ENCODE data around the gene M6PR. TPM values are rescaled to one million over a fixed set of nuclear protein-coding genes. Genes with fewer than 3 reads are reported as not detected.

The M6PR gene
- total and polyA plus RNA-seq, 4 experiments from 2014 or later = 226 to 502 (median 305) TPM

DNA sequence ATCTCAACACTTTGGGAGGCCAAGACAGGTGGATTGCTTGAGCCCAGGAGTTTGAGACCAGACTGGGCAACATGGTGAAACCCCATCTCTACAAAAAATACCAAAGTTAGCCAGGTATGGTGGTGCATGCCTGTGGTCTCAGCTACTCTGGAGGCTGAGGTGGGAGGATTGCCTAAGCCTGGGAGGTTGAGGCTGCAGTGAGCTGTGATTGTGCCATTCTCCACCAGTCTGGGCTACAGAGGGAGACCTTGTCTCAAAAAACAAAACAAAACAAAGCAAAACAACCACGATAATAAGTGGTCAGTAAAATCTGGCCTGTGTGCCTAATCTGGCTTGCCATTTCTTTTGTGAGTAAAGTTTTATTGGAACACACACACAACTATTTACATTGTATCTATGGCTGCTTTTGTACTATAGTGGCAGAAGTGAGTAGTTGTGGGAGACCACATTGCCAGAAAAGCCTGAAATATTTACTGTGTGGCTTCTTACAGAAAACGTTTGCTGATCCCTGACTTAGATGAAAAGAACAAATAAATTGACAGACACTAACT, 20.5 kb upstream of the M6PR start:
- Mint-ChIP-seq H3K36me3 (peaks cover 20 to 23% of the 10 kb centered on the region in 2 donors), H3K9me3 (peaks cover 0 to 49% (median 29%) of the 10 kb centered on the region in 8 donors), H3K4me1 (peaks cover 8 to 12% (median 10%) of the 10 kb centered on the region in 4 donors), H3K27ac (peak overlapping the region in 5 of 7 donors; percentile 10 to 70 (median 50)), H3K27me3 (no peaks in the 10 kb centered on the region), H3K4me3 (no peak overlapping the region)
- H3K4me3 ChIP-seq (ENCODE audit: low read length in 2 of 2) = no peak overlapping the region
- POLR2A ChIA-PET (ENCODE audit: partially characterized antibody) = interaction anchor here (0.7 to 2.5 kb wide), 5 partner anchors 10 to 55 kb away, joined by 3 to 9 read pairs (median 3); partner anchors contain the start of gene M6PR
- H3K9me3 ChIP-seq (ENCODE audit: control insufficient read depth in 1 of 2, low read length in 2 of 2) = peaks cover 5 to 12% of the 10 kb centered on the region in 2 donors
- no peak overlapping the region for H3K27ac ChIP-seq (ENCODE audit: low read depth, low read length)
- CTCF ChIA-PET (ENCODE audit: partially characterized antibody) = interaction anchor here (0.9 to 1.3 kb wide), 3 partner anchors 8 to 69 kb away, joined by 3 read pairs; no protein-coding TSS in a partner anchor
- H3K27me3 ChIP-seq (ENCODE audit: insufficient read depth, low read length) = no peaks in the 10 kb centered on the region
- no peaks in the 10 kb centered on the region for H3K36me3 ChIP-seq (ENCODE audit: insufficient read depth, low read length)
- intact Hi-C loops (cut with micrococcal nuclease) = no loop called here
- no peak for DNase-seq
- peaks cover 13% of the 10 kb centered on the region for H3K4me1 ChIP-seq (ENCODE audit: insufficient read depth, low read length)

DNA sequence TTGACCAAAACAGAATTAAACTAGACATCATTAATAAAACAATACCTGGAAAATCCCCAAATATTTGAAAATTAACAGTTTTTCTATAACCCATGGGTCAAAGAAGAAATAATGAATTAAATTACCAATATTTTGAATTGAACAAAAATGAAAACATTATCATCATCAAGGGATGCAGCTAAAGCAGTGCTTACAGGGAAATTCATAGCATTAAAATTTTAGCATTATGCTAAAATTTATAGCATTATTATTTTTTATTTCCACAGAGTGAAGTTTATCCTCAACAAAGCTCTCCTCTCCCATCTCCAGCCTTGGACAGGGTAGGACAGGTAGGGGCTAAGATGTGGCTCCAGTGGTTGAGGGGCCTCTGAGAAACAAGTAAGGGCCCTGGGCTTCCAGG, 19.3 kb upstream of the M6PR start:
- intact Hi-C loops (cut with micrococcal nuclease) = no loop called here
- Mint-ChIP-seq H3K4me1 (peaks cover 10 to 20% (median 17%) of the 10 kb centered on the region in 4 donors), H3K36me3 (peaks cover 20 to 27% of the 10 kb centered on the region in 2 donors), H3K9me3 (peaks cover 0 to 49% (median 35%) of the 10 kb centered on the region in 8 donors), H3K4me3 (no peak overlapping the region), H3K27ac (peak overlapping the region in 2 of 7 donors; percentile 60 to 82), H3K27me3 (no peaks in the 10 kb centered on the region)
- no peak overlapping the region for H3K27ac ChIP-seq (ENCODE audit: low read depth, low read length)
- no peak for DNase-seq
- POLR2A ChIA-PET (ENCODE audit: partially characterized antibody) = interaction anchor here (0.5 to 2.5 kb wide), 2 partner anchors 8 to 61 kb away, joined by 3 to 9 read pairs; no protein-coding TSS in a partner anchor
- peaks cover 13% of the 10 kb centered on the region for H3K4me1 ChIP-seq (ENCODE audit: insufficient read depth, low read length)
- CTCF ChIA-PET (ENCODE audit: partially characterized antibody) = interaction anchor here (0.9 kb wide), 1 partner anchor 53 kb away, joined by 3 read pairs; no protein-coding TSS in a partner anchor
- H3K36me3 ChIP-seq (ENCODE audit: insufficient read depth, low read length) = no peaks in the 10 kb centered on the region
- no peaks in the 10 kb centered on the region for H3K27me3 ChIP-seq (ENCODE audit: insufficient read depth, low read length)
- H3K9me3 ChIP-seq (ENCODE audit: control insufficient read depth in 1 of 2, low read length in 2 of 2) = peaks cover 5 to 12% of the 10 kb centered on the region in 2 donors
- H3K4me3 ChIP-seq (ENCODE audit: low read length in 2 of 2) = no peak overlapping the region

DNA sequence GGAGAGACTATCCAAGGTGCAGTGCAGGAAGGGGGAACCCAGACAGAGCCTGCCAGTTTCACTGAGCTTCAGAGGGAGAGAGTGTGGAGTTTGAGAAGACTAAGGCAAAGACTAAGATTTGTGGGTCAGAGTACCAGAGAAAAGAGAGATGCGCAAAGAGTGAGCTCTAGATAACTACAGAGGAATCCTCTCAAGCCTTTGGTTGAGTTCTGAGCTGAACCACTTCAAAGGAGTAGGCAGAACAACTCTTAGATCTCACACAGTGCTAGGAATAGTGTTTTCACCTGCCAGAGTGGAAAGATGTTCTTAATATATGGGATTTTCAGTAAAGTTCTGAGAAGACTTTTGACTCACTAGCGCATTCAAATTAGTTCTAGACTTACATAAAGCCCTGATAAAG, 10.7 kb upstream of the M6PR start:
- DNase-seq = peak in 4 of 5 donors; percentile 49 to 59 (median 52)
- peak overlapping the region; percentile 27 to 80 (median 68) for H3K4me3 Mint-ChIP-seq
- no peaks in the 10 kb centered on the region for H3K9me3 ChIP-seq (ENCODE audit: control insufficient read depth in 1 of 2, low read length in 2 of 2)
- CTCF ChIA-PET (ENCODE audit: partially characterized antibody) = interaction anchor here (0.5 to 1.8 kb wide), 10 partner anchors 8 to 303 kb away, joined by 3 to 13 read pairs (median 4); partner anchors contain the start of gene M6PR
- intact Hi-C loops (cut with micrococcal nuclease) = no loop called here
- peak overlapping the region; percentile 44 for H3K27ac ChIP-seq (ENCODE audit: low read depth, low read length)
- POLR2A ChIA-PET (ENCODE audit: partially characterized antibody) = interaction anchor here (1.0 to 3.8 kb wide), 13 partner anchors 9 to 82 kb away, joined by 3 to 45 read pairs (median 7); partner anchors contain the start of genes KLRG1 and M6PR
- peaks cover 19 to 37% of the 10 kb centered on the region in 2 donors for H3K36me3 Mint-ChIP-seq
- no peaks in the 10 kb centered on the region for H3K27me3 Mint-ChIP-seq
- H3K4me1 Mint-ChIP-seq = peaks cover 46 to 86% (median 59%) of the 10 kb centered on the region in 4 donors
- H3K36me3 ChIP-seq (ENCODE audit: insufficient read depth, low read length) = no peaks in the 10 kb centered on the region
- H3K9me3 Mint-ChIP-seq = peaks cover 0 to 21% (median 14%) of the 10 kb centered on the region in 8 donors
- peak overlapping the region in 1 of 2 donors; percentile 10 for H3K4me3 ChIP-seq (ENCODE audit: low read length in 2 of 2)
- H3K27me3 ChIP-seq (ENCODE audit: insufficient read depth, low read length) = no peaks in the 10 kb centered on the region
- peaks cover 68% of the 10 kb centered on the region for H3K4me1 ChIP-seq (ENCODE audit: insufficient read depth, low read length)
- peak overlapping the region; percentile 90 to 96 (median 92) for H3K27ac Mint-ChIP-seq

DNA sequence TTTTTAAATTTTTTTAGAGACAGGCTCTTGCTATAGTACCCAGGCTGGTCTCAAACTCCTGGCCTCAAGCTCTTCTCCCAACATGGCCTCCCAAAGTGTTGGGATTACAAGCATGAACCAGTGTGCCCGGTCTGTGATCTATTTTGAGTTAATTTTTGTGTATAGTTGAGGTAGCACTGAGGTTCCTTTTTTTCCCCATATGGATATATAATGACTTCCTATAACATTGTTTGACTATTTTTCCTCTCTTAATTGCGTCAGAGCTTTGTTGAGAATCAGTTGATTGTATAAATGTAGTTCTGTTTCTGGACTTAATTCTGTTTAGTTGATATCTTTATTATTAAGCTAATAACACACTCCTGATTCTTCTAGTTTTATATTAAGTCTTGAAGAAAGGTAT, 8.6 kb upstream of the M6PR start:
- Histone ChIP-seq H3K27me3 (ENCODE audit: insufficient read depth, low read length) (no peaks in the 10 kb centered on the region), H3K4me1 (ENCODE audit: insufficient read depth, low read length) (peaks cover 88% of the 10 kb centered on the region), H3K9me3 (ENCODE audit: control insufficient read depth in 1 of 2, low read length in 2 of 2) (no peaks in the 10 kb centered on the region), H3K36me3 (ENCODE audit: insufficient read depth, low read length) (no peaks in the 10 kb centered on the region), H3K27ac (ENCODE audit: low read depth, low read length) (no peak overlapping the region), H3K4me3 (ENCODE audit: low read length in 2 of 2) (no peak overlapping the region)
- ChIA-PET POLR2A (ENCODE audit: partially characterized antibody) (interaction anchor here (0.6 to 2.1 kb wide), 5 partner anchors 13 to 67 kb away, joined by 3 to 11 read pairs (median 3); no protein-coding TSS in a partner anchor), CTCF (ENCODE audit: partially characterized antibody) (interaction anchor here (1.0 to 1.2 kb wide), 2 partner anchors 10 to 52 kb away, joined by 4 read pairs; no protein-coding TSS in a partner anchor)
- Mint-ChIP-seq H3K36me3 (peaks cover 11 to 25% of the 10 kb centered on the region in 2 donors), H3K9me3 (peaks cover 0 to 9% (median 2%) of the 10 kb centered on the region in 8 donors), H3K27me3 (no peaks in the 10 kb centered on the region), H3K4me1 (peaks cover 50 to 91% (median 70%) of the 10 kb centered on the region in 4 donors), H3K27ac (peak overlapping the region; percentile 8 to 92 (median 70)), H3K4me3 (peak overlapping the region in 2 of 8 donors; percentile 26 to 44)
- DNase-seq = no peak
- intact Hi-C loops (cut with micrococcal nuclease) = no loop called here

DNA sequence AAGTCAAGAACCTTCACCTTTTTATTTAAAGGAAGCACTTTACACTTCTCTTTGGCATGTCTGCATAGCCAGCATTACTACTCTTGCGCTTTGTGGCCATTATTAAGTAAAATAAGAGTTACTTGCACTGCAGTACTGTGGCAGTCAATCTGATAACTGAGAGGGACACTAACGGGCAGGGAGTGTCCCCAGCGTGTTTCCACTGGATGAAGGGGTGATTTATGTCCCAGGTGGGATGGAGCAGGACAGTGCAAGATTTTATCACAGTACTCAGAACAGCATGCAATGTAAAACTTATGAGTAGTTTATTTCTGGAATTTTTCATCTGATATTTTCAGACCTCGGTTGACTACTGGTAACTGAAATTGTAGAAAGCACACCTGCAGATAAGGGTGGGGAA, 8.1 kb upstream of the M6PR start:
- H3K4me3 Mint-ChIP-seq = peak overlapping the region in 6 of 8 donors; percentile 4 to 54 (median 26)
- Histone ChIP-seq H3K4me1 (ENCODE audit: insufficient read depth, low read length) (peaks cover 93% of the 10 kb centered on the region), H3K9me3 (ENCODE audit: control insufficient read depth in 1 of 2, low read length in 2 of 2) (no peaks in the 10 kb centered on the region), H3K4me3 (ENCODE audit: low read length in 2 of 2) (no peak overlapping the region), H3K27me3 (ENCODE audit: insufficient read depth, low read length) (no peaks in the 10 kb centered on the region), H3K36me3 (ENCODE audit: insufficient read depth, low read length) (no peaks in the 10 kb centered on the region), H3K27ac (ENCODE audit: low read depth, low read length) (no peak overlapping the region)
- CTCF ChIA-PET (ENCODE audit: partially characterized antibody) = interaction anchor here (1.0 kb wide), 1 partner anchor 52 kb away, joined by 4 read pairs; no protein-coding TSS in a partner anchor
- no peaks in the 10 kb centered on the region for H3K27me3 Mint-ChIP-seq
- H3K27ac Mint-ChIP-seq = peak overlapping the region; percentile 81 to 93 (median 83)
- POLR2A ChIA-PET (ENCODE audit: partially characterized antibody) = interaction anchor here (1.2 to 2.1 kb wide), 2 partner anchors 30 to 68 kb away, joined by 6 to 11 read pairs; no protein-coding TSS in a partner anchor
- H3K4me1 Mint-ChIP-seq = peaks cover 53 to 91% (median 75%) of the 10 kb centered on the region in 4 donors
- peaks cover 10 to 20% of the 10 kb centered on the region in 2 donors for H3K36me3 Mint-ChIP-seq
- no peak for DNase-seq
- intact Hi-C loops (cut with micrococcal nuclease) = no loop called here
- peaks cover 0 to 6% (median 3%) of the 10 kb centered on the region in 8 donors for H3K9me3 Mint-ChIP-seq

DNA sequence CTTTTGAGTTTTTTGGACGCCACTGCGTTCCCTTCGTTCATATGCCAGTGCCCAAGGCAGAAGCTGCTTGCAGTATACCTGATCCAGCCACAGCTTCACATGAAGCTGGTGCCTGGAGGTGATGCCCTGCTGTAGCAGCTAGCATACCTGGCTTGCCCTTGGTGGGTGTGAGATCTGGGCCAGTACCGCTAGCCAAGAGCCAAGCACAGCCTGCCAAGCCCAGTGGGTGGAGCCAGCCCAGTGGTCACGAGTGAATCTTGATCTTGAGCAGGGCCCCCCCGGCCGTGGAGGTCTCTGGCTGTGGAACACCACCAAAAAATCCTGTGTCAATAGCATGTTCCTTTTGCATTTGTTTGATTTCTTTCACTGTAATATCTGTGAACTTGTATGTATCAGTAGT, 7.3 kb upstream of the M6PR start:
- H3K27ac ChIP-seq (ENCODE audit: low read depth, low read length) = no peak overlapping the region
- Mint-ChIP-seq H3K4me3 (peak overlapping the region in 7 of 8 donors; percentile 17 to 67 (median 30)), H3K4me1 (peaks cover 55 to 94% (median 79%) of the 10 kb centered on the region in 4 donors), H3K27ac (peak overlapping the region; percentile 81 to 93 (median 83)), H3K27me3 (no peaks in the 10 kb centered on the region), H3K36me3 (peaks cover 7 to 14% of the 10 kb centered on the region in 2 donors), H3K9me3 (peaks cover 0 to 6% (median under 1%) of the 10 kb centered on the region in 8 donors)
- no peaks in the 10 kb centered on the region for H3K36me3 ChIP-seq (ENCODE audit: insufficient read depth, low read length)
- intact Hi-C loops (cut with micrococcal nuclease) = no loop called here
- H3K4me3 ChIP-seq (ENCODE audit: low read length in 2 of 2) = no peak overlapping the region
- H3K4me1 ChIP-seq (ENCODE audit: insufficient read depth, low read length) = peaks cover 99% of the 10 kb centered on the region
- no peaks in the 10 kb centered on the region for H3K27me3 ChIP-seq (ENCODE audit: insufficient read depth, low read length)
- ChIA-PET POLR2A (ENCODE audit: partially characterized antibody) (interaction anchor here (10.1 kb wide), 1 partner anchor 73 kb away, joined by 492 read pairs; no protein-coding TSS in a partner anchor), CTCF (ENCODE audit: partially characterized antibody) (interaction anchor here (1.4 to 13.9 kb wide), 2 partner anchors 72 to 93 kb away, joined by 4 to 561 read pairs; no protein-coding TSS in a partner anchor)
- no peak for DNase-seq
- H3K9me3 ChIP-seq (ENCODE audit: control insufficient read depth in 1 of 2, low read length in 2 of 2) = no peaks in the 10 kb centered on the region

Data from CD4-positive, alpha-beta memory T cell (primary cell).